Dermis lymphatic vessel endothelial cell (primary cell): ENCODE measurements around the gene ACTC1. TPM values are rescaled to one million over a fixed set of nuclear protein-coding genes. Genes with fewer than 3 reads are reported as not detected.

Experiments used
- total RNA-seq: library from RNA; depleted of rRNA; stranded (reverse); fragments of >200 nt; gene quantifications from 2 replicates; pipeline ENCODE4 v1.2.1, GENCODE V29; 2014

The ACTC1 gene
- total RNA-seq: not detected in 2 replicates

DNA sequence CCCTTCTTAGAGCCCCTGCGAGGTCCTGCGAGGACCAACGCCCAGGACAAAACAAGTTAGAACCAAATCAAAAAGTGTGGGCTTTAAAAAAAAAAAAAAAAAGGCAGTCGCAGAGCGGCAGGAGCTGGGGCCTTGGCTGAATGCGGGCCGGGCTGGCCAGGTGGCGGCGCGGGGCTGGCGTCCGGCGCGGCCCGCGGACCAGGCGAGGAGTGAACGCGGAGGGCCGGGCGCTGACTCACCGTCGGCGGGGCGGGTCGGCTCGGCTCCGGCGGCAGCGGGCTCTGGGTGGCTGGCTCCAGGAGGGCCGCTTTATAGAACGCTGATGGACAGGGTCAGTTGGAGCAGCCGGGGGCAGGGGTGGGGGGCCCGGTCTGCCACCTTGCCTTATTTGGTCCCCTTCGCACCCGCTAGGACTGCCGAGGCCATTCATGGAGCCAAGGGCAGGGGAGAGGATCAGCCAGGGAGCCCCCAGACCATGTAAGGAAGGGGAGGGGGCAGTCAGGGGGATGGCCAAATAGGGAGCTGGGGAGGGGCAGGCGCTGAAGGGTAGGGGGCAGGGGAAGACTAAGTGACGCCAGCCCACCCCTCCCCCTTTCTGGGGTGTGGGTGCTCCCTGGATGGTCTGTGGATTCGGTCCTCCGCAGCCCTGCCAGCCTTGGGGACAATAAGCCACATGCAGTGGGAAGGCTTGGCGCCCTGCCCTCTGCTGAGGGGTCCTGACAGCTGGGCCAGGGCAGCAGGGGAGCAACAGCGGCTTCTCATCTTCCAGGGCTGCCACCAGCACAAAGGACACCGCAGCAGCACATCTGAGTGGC is at the start of gene ACTC1:
TSS of gene ACTC1 (minus strand) at position 283 of the 815 bp plus-strand sequence. CDS start 741 bp downstream, outside the sequence.

DNA sequence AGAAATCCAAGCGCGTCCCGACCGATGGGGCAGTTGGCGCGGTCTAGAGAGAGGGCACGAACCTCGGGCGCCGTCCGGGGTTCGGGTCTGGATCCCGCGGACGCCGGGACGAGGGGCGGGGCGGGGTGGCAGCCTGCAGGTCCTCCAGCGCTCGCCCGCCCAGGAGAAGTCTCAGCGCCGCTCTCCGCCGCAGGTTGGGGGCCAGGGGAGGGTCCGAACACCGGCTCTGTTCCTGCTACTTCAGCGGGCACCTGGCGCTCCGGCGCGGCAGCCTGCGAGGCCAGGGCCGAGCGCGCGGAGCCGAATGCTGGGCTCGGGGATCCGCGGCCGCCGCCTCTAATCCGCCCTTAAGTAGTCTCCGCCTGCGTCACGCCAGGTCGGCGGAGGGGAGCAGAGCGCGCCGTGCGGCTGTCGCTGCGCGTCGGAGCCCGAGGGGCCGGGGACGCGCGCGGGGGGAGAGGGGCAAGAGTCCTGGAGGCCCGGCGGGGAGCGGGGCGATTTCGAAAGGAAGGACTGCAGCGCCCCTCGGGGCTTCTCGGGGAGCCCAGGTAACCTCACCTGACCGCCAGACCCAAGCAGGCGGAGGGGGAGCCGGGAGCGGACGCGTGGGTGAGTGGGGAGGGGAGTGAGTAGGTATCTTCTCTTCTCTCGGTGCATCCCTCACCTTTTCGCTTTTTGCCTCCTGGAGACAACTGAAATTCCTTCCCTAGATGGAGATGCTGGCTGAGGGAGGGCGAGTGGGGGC is 40.5 kb downstream of the ACTC1 start, which contains the start of gene GJD2:
TSS of gene GJD2 (minus strand) at position 325 of the 745 bp plus-strand sequence. CDS start 510 bp downstream, outside the sequence.

Other genes with a start within 250 kb of the ACTC1 start
- gene GOLGA8B, start 211.9 kb downstream of the ACTC1 start, total RNA-seq: 9.5 and 18.9 TPM in 2 replicates
- not detected in 2 replicates for gene GJD2, start 40.6 kb downstream of the ACTC1 start, total RNA-seq
- gene AQR, start 174.2 kb upstream of the ACTC1 start, total RNA-seq: 18.0 and 24.6 TPM in 2 replicates
- gene ZNF770, start 192.7 kb upstream of the ACTC1 start, total RNA-seq: 24.8 and 35.1 TPM in 2 replicates